ENCODE measurements around the gene GRAP.
"Not testable (repeated sequence)": the region's sequence is repeated elsewhere in the genome, so short reads cannot be mapped to it uniquely, and the experiment has no call there.

The GRAP gene

GRCh38 chr17:19023209-19023999 lies 23.4 kb downstream of the GRAP start:
- no peak overlapping the region for H3K27ac ChIP-seq (ENCODE audit: low read depth, low read length)

GRCh38 chr17:19022747-19023146 lies 24.0 kb downstream of the GRAP start:
- no peaks in the 10 kb centered on the region for H3K27me3 ChIP-seq (ENCODE audit: control insufficient read depth, insufficient read depth, low read length)
- H3K9ac ChIP-seq (ENCODE audit: low read length): no peak overlapping the region
- no peak overlapping the region for H3K27ac ChIP-seq (ENCODE audit: low read depth, low read length)
- H3K36me3 ChIP-seq (ENCODE audit: control insufficient read depth, insufficient read depth, low read length): no peaks in the 10 kb centered on the region
- H3K4me3 ChIP-seq (ENCODE audit: low read depth, low read length): no peak overlapping the region
- H3K4me1 ChIP-seq (ENCODE audit: control insufficient read depth, insufficient read depth, low read length): peaks cover 4% of the 10 kb centered on the region; the same call in 1 of the 2 replicates
- H3K9me3 ChIP-seq (ENCODE audit: control insufficient read depth, insufficient read depth, low read depth, low read length): no peaks in the 10 kb centered on the region

More at GRCh38 chr17:19023209-19023999, 23.4 kb downstream of the GRAP start:
- Histone ChIP-seq H3K9ac (ENCODE audit: low read length) (no peak overlapping the region), H3K27me3 (ENCODE audit: control insufficient read depth, insufficient read depth, low read length) (no peaks in the 10 kb centered on the region), H3K9me3 (ENCODE audit: control insufficient read depth, insufficient read depth, low read depth, low read length) (no peaks in the 10 kb centered on the region), H3K4me3 (ENCODE audit: low read depth, low read length) (no peak overlapping the region), H3K36me3 (ENCODE audit: control insufficient read depth, insufficient read depth, low read length) (no peaks in the 10 kb centered on the region), H3K4me1 (ENCODE audit: control insufficient read depth, insufficient read depth, low read length) (peaks cover 4% of the 10 kb centered on the region; the same call in 1 of the 2 replicates)

DNA sequence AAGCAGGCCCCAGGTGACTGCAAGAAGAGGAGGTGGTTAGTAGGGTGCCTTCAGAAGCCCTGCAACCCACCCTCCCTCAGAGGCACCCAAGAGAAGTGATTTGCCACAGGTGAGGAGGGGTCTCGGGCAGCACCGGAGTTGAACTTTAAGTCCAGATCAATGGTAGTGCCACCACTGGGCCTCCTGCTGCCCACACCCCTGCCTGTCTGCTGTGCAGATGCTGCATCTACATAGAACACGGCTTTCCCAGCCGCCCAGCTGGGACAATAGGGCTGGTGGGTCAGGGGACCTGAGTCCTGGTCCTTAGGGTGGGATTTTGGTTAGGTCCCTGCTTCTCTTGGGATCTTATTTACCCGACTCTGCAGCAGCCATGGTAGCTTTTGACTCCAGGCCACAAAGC lies 24.6 kb downstream of the GRAP start:
- no peak overlapping the region for H3K27ac ChIP-seq (ENCODE audit: low read depth, low read length)
- H3K4me1 ChIP-seq (ENCODE audit: control insufficient read depth, insufficient read depth, low read length): peaks cover 4% of the 10 kb centered on the region; the same call in 1 of the 2 replicates
- H3K36me3 ChIP-seq (ENCODE audit: control insufficient read depth, insufficient read depth, low read length): no peaks in the 10 kb centered on the region
- H3K9me3 ChIP-seq (ENCODE audit: control insufficient read depth, insufficient read depth, low read depth, low read length): no peaks in the 10 kb centered on the region
- H3K4me3 ChIP-seq (ENCODE audit: low read depth, low read length): no peak overlapping the region
- no peak overlapping the region for H3K9ac ChIP-seq (ENCODE audit: low read length)
- no peaks in the 10 kb centered on the region for H3K27me3 ChIP-seq (ENCODE audit: control insufficient read depth, insufficient read depth, low read length)

DNA sequence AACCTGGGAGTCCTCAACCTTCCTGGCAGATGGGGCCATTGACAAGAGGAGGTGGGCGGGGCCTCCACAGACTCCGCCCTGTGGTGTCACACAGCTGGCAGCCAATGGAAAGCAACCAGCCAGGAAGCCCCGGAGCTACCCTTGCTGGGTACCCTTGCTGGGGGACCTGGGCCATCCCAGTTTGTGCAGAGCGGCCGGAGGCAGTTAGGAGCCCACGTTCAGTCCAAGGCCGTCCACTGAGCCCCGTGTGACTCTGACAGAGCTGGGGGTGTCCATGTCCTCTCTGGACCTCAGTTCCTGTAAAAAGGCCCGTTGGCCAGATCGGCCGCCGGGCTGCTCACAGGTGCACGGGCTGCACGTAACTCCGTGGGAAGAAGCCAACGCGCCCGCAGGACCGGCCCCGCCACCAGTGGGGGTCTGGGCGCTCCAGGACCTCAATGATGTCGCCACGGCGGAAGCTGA lies 25.1 kb downstream of the GRAP start:
- Histone ChIP-seq H3K9me3 (ENCODE audit: control insufficient read depth, insufficient read depth, low read depth, low read length) (no peaks in the 10 kb centered on the region), H3K36me3 (ENCODE audit: control insufficient read depth, insufficient read depth, low read length) (no peaks in the 10 kb centered on the region), H3K4me1 (ENCODE audit: control insufficient read depth, insufficient read depth, low read length) (peaks cover 4% of the 10 kb centered on the region; the same call in 1 of the 2 replicates), H3K27ac (ENCODE audit: low read depth, low read length) (no peak overlapping the region), H3K27me3 (ENCODE audit: control insufficient read depth, insufficient read depth, low read length) (no peaks in the 10 kb centered on the region), H3K4me3 (ENCODE audit: low read depth, low read length) (no peak overlapping the region), H3K9ac (ENCODE audit: low read length) (no peak overlapping the region)

- H3K4me1 ChIP-seq (ENCODE audit: control insufficient read depth, insufficient read depth, low read length); H3K9me3 ChIP-seq (ENCODE audit: control insufficient read depth, insufficient read depth, low read depth, low read length); H3K27ac ChIP-seq (ENCODE audit: low read depth, low read length); H3K36me3 ChIP-seq (ENCODE audit: control insufficient read depth, insufficient read depth, low read length); H3K4me3 ChIP-seq (ENCODE audit: low read depth, low read length); H3K27me3 ChIP-seq (ENCODE audit: control insufficient read depth, insufficient read depth, low read length); H3K9ac ChIP-seq (ENCODE audit: low read length): not testable (repeated sequence)
Measured at GRCh38 chr17:19021011-19021621, 25.6 kb downstream of the GRAP start.

GRCh38 chr17:19020016-19020415 lies 26.7 kb downstream of the GRAP start:
- H3K27me3 ChIP-seq (ENCODE audit: control insufficient read depth, insufficient read depth, low read length): no peaks in the 10 kb centered on the region
- no peak overlapping the region for H3K9ac ChIP-seq (ENCODE audit: low read length)
- H3K4me1 ChIP-seq (ENCODE audit: control insufficient read depth, insufficient read depth, low read length): peaks cover 9% of the 10 kb centered on the region; the same call in 1 of the 2 replicates
- no peaks in the 10 kb centered on the region for H3K36me3 ChIP-seq (ENCODE audit: control insufficient read depth, insufficient read depth, low read length)
- no peaks in the 10 kb centered on the region for H3K9me3 ChIP-seq (ENCODE audit: control insufficient read depth, insufficient read depth, low read depth, low read length)
- no peak overlapping the region for H3K27ac ChIP-seq (ENCODE audit: low read depth, low read length)
- no peak overlapping the region for H3K4me3 ChIP-seq (ENCODE audit: low read depth, low read length)

DNA sequence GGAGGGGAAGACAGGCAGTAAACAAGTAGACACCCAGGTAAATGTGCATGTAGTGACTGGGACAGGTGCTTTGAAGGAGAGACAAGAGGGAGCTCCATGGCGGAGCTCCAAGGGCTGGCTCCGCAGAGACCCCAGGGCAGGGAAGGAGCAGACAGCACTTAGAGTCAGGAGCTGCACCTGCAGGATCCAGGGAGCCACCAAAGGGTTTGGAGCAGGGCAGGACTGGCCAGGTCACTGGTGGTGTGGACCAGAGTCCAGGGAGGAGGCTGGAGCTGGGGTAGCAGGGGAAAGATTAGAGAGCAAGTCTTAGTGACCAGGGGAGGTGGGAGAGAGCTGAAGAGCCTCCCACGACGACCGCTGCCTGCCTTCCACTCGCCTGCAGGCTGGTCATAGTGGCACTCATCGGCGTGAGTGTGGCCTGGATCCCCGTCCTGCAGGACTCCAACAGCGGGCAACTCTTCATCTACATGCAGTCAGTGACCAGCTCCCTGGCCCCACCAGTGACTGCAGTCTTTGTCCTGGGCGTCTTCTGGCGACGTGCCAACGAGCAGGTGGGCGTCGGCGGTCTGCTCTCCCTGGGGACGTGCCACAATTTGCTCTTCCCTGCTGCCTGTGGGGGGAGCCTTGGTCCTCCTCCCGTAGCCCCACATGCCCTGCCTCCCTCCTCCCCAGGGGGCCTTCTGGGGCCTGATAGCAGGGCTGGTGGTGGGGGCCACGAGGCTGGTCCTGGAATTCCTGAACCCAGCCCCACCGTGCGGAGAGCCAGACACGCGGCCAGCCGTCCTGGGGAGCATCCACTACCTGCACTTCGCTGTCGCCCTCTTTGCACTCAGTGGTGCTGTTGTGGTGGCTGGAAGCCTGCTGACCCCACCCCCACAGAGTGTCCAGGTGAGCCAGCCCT lies 27.5 kb downstream of the GRAP start:
- peaks cover 13% of the 10 kb centered on the region; the same call in 1 of the 2 replicates for H3K4me1 ChIP-seq (ENCODE audit: control insufficient read depth, insufficient read depth, low read length)
- H3K27ac ChIP-seq (ENCODE audit: low read depth, low read length): no peak overlapping the region
- no peaks in the 10 kb centered on the region for H3K27me3 ChIP-seq (ENCODE audit: control insufficient read depth, insufficient read depth, low read length)
- no peaks in the 10 kb centered on the region for H3K36me3 ChIP-seq (ENCODE audit: control insufficient read depth, insufficient read depth, low read length)
- no peak overlapping the region for H3K9ac ChIP-seq (ENCODE audit: low read length)
- no peak overlapping the region for H3K4me3 ChIP-seq (ENCODE audit: low read depth, low read length)
- no peaks in the 10 kb centered on the region for H3K9me3 ChIP-seq (ENCODE audit: control insufficient read depth, insufficient read depth, low read depth, low read length)

- Histone ChIP-seq H3K4me3 (ENCODE audit: low read depth, low read length) (no peak overlapping the region), H3K27ac (ENCODE audit: low read depth, low read length) (no peak overlapping the region), H3K9ac (ENCODE audit: low read length) (no peak overlapping the region), H3K9me3 (ENCODE audit: control insufficient read depth, insufficient read depth, low read depth, low read length) (no peaks in the 10 kb centered on the region), H3K4me1 (ENCODE audit: control insufficient read depth, insufficient read depth, low read length) (peaks cover 13% of the 10 kb centered on the region; the same call in 1 of the 2 replicates), H3K27me3 (ENCODE audit: control insufficient read depth, insufficient read depth, low read length) (no peaks in the 10 kb centered on the region), H3K36me3 (ENCODE audit: control insufficient read depth, insufficient read depth, low read length) (no peaks in the 10 kb centered on the region)
Measured at GRCh38 chr17:19018600-19018950, 28.2 kb downstream of the GRAP start.

DNA sequence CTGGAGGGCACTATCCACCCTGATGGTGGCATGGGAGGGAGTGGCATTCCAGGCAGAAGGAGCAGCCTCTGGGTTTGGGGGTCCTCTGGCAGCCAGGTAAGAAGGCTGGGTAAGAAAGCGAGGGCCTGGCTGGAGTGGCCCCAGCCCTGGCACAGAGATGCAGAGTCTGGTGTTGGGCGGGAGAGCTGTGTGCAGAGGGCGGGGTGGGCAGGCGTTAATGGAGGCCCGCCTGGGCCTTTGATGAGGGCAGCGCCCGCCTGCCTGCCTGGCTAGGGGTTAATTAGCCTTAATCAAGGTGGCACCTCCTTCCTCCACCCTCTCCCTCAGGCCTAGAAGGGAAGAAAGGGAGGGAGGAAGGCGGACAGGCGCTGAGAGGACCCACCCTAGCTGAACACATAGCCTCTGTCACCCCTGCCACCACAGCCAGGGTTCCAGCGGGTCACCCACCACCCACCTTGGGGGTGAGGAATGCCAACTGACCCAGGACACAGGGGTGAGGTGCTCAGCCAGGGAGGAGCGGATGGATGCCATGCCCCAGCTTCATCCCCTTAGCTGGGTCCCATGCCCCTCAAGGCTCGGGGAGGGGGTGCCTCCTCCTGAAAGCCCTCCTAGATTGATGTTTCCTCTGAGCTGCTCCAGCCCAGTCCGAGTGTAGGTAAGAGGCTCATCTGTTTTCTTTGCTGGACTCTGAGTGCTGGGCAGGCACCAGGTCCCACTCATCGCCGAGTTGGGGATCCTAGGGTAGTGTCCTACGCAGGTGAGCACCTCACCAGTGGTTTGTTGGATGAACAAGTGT lies 28.8 kb downstream of the GRAP start:
- Histone ChIP-seq H3K9ac (ENCODE audit: low read length) (no peak overlapping the region), H3K27ac (ENCODE audit: low read depth, low read length) (no peak overlapping the region), H3K4me3 (ENCODE audit: low read depth, low read length) (no peak overlapping the region), H3K27me3 (ENCODE audit: control insufficient read depth, insufficient read depth, low read length) (no peaks in the 10 kb centered on the region), H3K4me1 (ENCODE audit: control insufficient read depth, insufficient read depth, low read length) (peaks cover 13% of the 10 kb centered on the region; the same call in 1 of the 2 replicates), H3K36me3 (ENCODE audit: control insufficient read depth, insufficient read depth, low read length) (no peaks in the 10 kb centered on the region), H3K9me3 (ENCODE audit: control insufficient read depth, insufficient read depth, low read depth, low read length) (no peaks in the 10 kb centered on the region)

DNA sequence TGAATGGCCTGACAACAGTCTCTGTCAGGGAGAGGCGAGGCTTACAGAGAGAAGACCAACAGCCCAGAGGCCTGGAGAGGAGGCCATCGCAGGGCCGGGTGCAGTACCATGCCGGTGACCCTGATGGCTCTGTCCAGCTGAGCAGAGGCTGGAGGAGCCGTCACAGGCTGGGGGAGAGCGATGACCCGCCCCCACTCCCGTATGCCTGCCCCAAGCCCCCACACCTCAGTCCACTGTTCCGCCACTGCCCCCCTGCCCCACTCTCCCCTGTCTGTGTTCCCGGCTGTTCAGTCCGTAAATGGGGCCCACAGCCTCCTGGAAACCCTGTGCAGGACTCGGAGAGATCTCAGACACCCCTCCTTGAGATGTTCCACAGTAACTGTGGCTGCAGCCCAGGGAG lies 29.4 kb downstream of the GRAP start:
- Histone ChIP-seq H3K4me1 (ENCODE audit: control insufficient read depth, insufficient read depth, low read length) (peaks cover 13% of the 10 kb centered on the region; the same call in 1 of the 2 replicates), H3K9ac (ENCODE audit: low read length) (no peak overlapping the region), H3K36me3 (ENCODE audit: control insufficient read depth, insufficient read depth, low read length) (no peaks in the 10 kb centered on the region), H3K27ac (ENCODE audit: low read depth, low read length) (no peak overlapping the region), H3K27me3 (ENCODE audit: control insufficient read depth, insufficient read depth, low read length) (no peaks in the 10 kb centered on the region), H3K4me3 (ENCODE audit: low read depth, low read length) (no peak overlapping the region), H3K9me3 (ENCODE audit: control insufficient read depth, insufficient read depth, low read depth, low read length) (no peaks in the 10 kb centered on the region)

Measured in HUES6 (cell line).